H1 (cell line): ENCODE measurements around the gene PAPSS2. TPM values are rescaled to one million over a fixed set of nuclear protein-coding genes. Genes with fewer than 3 reads are reported as not detected.

Experiments used
- E2F6 ChIP-seq: IDR thresholded peaks from 2 replicates; pipeline ENCODE4 v1.6.1; 2012; ENCODE audit warnings: inconsistent platforms
- SP2 ChIP-seq: IDR thresholded peaks from 2 replicates; pipeline ENCODE4 v1.6.1; 2012; ENCODE audit warnings: mild to moderate bottlenecking, low read length, inconsistent platforms
- polyA plus RNA-seq, 7 experiments: library from polyadenylated mRNA; depleted of rRNA in 3 of 7; stranded (reverse) in 5 of 7; unstranded in 2 of 7; fragments of >200 nt in 5 of 7; fragments of 200-250 nt in 2 of 7; gene quantifications; 1 replicate in 5 of 7; 2 replicates in 1 of 7; 4 replicates in 1 of 7; pipeline versions ENCODE4 v1.2.1 to v1.2.3, GENCODE V29; 2011 to 2013; ENCODE audit warnings: missing spikeins in 2 of 7, mixed read lengths in 2 of 7
- total RNA-seq: library from RNA; stranded (reverse); fragmentation: NEBNext Ultra II Directional; extraction: Animal tissue kit (Norgen Biotek cat#: 25700); gene quantifications from 2 replicates; pipeline ENCODE4 v1.2.1, GENCODE V29; 2021

The PAPSS2 gene
- total and polyA plus RNA-seq, 2 of the 8 experiments (the other 6 are each of a cell fraction or from before 2014, with no cell fraction given): 7.6 to 20.2 TPM

GRCh38 chr10:87705339-87705738, 45.7 kb downstream of the PAPSS2 start (continued):
- TF ChIP-seq E2F6: no peak
- no peak for TF ChIP-seq SP2
